Measurements from ENCODE around the gene SPACA7.

Gene SPACA7, protein sequence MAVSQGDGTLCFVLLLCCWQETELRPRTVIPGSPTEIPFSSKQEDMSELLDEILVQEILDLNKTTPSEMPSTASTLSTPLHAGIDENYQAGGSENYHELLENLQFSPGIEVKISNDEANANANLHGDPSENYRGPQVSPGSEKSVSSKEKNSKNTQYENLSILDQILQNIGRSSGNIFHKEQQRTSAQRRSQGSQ

DNA sequence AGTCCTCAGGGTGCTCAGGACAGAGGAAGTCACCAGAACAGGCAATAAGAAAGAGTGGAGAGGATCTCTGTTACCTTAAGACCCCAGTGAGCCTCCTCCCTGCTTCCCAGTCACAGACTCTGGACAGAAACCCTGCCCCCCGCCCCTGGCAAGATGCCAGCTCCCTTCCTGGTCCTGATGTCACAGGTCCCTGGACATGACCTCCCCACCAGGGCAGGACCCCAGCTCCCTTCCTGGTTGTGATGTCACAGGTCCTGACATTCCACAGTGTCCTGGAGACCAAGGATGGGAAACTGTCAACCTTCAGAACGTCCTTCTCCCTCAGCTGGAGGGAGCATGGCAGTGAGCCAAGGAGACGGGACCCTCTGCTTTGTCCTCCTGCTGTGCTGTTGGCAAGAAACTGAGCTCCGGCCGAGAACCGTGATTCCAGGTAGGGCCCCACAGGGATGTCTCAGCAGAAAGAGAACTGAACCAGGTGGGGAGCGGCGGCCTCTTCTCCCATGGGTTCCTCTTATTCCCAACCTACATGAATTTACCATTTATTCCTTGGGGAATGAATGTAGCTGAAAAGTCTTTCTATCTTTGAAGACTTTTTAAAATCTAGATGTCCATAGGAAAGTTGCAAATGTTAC, at the start of gene SPACA7:
Gene SPACA7 (plus strand): TSS at position 306 of the 632 bp plus-strand sequence. CDS start 31 bp downstream, at position 337.
- no peak for DNase-seq

GRCh38 chr13:112326821-112327370, 49.3 kb upstream of the SPACA7 start:
- DNase-seq: no peak

DNA sequence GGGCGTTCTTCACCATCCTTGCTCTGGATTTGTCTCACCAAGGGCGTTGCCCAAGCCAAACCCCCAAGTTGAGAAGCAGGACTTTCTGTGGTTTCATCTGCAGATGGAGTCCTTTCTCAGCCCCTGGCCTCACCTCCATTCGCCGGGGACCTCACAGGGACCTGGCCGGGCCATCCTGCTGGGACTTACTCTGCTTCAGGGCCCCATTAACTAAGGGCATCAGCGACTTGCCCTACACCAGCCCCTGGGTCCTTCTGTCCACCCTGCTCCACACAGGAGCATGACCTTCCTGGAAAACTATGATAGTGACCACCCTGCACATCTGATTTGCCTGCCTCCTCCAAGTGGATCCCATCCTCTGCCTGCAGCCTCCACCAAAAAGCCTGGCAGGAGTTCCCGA, 47.2 kb upstream of the SPACA7 start:
- no peak for DNase-seq

- no peak for DNase-seq
These were observed 46.8 kb upstream of the SPACA7 start for GRCh38 chr13:112329376-112329775.

DNA sequence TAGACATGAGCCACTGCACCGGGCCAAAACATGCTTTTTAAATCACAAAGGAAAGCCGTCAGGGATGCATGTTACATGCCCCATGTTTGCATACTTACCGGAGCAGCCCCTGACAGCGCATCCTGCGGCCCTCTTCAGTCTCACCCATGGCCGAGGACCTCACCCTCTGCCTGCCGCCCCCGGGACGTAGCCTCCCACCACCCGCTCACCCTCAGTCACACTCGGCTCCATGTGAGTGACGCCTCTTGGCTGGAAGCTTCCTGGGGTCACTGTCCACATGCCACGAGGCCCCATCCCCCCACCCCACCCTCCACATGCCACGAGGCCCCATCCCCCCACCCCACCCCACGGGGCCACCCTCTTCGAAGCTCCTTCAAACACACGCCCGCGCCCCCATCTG, 46.1 kb upstream of the SPACA7 start:
- DNase-seq: no peak

DNA sequence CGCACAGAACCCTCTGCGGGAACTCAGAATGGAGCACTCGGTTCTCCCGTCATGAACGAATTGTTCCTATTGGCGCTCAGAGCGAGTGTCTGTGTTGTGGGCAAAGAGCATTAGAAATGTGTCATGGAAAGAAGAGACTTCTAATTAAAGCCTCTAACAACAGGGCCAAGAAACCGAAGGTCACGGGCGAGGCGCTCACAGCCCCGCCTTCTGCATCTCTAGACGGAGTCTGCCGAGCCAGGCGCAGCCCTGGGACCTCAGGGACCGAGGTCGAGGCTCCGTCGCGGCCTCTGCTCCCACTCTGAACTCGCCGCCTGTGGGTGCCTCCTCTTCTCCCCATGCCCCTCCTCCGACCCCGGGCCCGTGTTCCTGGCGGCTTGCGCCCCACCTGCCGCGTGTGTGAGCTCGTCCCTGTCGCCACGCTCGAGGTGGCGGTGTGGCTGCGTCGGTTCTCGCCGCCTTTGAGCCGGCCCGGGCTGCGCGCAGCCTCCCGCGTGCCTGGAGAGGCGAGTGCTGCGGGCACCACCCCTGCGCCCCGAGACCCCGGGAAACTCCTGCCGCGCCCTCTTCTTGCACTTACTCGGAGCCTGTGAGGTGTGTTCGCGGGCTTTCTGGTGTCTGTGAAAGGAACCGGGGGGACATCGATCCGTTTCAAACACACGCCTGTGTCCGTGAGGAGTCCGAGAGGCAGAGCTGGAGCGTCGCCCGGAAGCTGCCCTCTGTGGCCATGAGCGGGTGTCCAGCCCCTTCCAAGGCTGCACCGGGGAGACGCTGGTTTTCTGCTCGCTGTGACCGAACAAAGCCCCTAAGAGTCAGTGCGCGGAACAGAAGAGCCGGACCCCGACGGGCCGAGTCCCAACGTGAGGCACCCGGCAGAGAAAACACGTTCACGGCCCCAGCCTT, 45.4 kb upstream of the SPACA7 start:
- DNase-seq: no peak

DNA sequence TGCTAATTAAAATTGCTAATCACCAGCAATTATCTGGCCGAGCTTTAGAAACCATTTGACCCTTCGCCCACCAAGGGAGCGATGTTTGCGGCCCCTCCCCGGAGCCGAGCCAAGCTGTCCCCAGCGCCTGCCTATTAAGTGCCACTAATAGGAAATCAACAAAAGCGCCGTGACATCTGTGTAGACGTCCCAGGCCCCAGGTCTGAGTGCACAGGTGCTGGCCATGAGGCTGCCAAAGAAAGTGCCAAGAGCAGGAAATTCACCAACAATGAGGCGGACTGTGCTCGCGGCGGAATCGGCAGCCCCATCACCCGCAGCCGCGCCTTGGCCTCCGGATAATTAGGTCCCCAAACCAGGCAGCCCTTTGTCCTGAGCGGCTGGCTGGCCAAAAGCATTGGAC, 44.5 kb upstream of the SPACA7 start:
- no peak for DNase-seq

DNA sequence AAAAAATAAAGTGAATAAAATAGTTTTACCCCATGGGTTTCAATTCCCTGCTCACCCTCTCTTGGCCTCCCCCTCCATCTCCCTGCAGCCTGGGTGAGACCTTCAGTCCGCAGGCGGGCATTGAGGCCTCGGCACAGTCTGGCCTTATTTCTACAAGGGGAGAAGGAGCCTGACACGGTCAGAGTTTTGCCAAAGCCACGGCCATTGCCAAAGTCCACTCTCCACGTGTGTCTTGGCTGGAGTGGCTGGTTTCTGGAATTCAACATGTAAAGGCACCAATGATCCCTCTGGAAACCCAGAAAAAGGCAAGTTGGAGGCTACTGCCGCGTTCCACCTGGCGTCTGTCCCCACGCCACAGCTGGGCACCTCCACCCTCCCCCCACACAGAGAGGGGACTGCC, 43.4 kb upstream of the SPACA7 start:
- DNase-seq: no peak

DNA sequence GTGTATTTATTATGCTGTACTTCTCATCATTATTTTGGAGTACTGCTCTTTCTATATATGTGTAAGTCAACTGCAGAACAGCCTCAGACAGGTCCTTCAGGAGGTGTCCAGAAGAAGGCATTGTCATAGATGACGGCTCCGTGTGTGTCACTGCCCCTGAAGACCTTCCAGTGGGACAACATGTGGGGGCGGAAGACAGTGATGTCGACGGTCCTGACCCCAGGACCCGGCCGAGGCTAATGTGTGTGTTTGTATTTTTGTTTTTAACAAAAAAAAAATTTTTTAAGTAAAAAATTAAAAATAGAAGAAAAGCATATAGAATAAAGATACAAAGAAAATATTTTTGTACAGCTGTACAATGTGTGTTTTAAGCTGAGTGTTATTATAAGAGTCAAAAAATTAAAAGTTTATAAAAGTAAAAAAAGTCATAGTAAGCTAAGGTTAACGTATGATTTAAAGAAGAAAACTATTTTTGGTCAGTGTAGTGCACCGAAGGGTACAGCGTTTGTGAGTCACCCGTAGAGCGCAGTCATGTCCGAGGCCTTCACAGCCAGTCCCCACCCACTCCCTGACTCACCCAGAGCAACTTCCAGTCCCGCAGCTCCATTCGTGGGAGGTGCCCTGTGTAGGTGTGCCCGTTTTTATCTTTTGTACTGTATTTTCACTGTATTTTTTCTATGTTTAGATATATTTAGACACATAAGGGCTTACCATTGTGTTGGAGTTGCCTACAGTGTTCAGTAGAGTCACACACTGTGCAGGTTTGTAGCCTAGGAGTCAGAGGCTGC, 42.2 kb upstream of the SPACA7 start:
- DNase-seq: no peak

- DNase-seq: no peak
These were observed 41.0 kb upstream of the SPACA7 start for GRCh38 chr13:112335135-112335534.

- DNase-seq: no peak
These were observed 34.7 kb upstream of the SPACA7 start for GRCh38 chr13:112341446-112341845.

DNA sequence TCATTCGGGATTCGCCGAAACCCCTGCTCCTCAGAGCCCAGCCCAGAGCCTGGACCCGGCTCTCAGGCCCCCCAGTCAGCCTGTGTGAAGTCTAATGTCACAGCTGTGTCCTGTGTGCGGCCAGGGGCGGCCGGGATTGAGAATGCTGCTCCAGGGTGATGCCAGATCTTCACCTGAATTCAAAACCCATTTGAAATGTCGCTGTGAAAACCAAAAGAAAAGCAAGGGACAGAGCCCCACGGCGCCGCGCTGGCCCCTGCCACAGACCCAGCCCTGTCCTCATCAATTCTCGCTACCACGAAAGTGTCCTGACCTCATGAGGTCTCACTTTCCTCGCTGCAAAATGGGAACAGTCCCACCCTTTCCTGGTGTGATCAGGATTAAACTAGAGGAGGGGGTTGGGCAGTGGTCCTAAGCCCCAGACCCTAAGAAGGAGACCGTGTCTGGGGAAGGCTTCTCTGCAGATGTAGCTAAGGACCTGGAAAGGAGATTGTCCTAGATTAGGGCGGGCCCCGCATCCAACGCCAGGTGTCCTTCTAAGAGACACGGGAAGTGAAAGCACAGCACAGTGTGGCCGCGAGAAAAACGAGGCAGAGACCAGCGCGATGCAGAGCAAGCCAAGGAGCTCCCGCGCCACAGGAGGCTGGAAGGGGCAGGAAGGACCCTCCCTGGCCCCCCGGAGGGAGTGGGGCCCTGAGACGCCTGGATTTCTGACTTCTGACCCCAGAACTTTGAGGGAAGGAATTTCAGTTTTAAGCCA, 34.0 kb upstream of the SPACA7 start:
- DNase-seq: no peak

GRCh38 chr13:112342841-112343361, 33.3 kb upstream of the SPACA7 start:
- DNase-seq: no peak

GRCh38 chr13:112343591-112343990, 32.6 kb upstream of the SPACA7 start:
- no peak for DNase-seq

DNA sequence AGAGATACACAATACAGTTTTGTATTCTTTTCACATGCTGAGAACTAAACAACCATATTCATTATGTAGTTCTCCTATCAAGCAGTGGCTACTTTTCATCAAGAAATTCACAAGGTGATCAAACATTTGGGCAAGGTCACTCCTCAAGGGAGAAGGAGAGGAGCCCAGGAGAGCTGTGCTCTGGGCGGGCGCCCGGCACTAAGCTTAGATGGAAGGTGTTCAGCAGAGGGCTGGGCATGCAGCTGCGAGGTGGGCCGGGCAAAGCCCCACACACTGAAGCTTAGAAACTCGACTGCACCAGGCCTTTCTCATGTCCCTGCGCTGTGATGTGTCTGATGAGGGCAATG, 30.4 kb upstream of the SPACA7 start:
- DNase-seq: no peak

- no peak for DNase-seq
These were observed 29.8 kb upstream of the SPACA7 start for GRCh38 chr13:112346173-112346898.

GRCh38 chr13:112346899-112347229, 29.3 kb upstream of the SPACA7 start:
- no peak for DNase-seq

DNA sequence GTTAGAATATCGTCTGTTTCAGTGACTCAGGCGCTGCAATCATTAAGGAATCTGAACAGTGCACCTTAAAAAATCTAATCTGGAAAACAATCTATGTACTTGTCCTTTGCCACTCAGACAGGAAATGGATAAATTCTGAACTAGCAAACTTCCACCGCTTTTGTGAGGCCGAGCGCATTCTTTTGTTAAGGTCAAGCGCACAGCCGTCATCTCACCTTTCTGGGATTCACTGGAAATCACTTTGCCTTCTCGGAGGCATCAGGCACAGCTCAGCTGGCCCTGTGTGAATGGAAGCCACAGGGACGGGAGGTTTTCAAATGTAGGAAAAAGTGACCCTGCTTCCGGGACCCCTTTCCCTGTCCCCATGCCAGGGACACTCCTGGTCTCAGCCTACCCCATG, 28.2 kb upstream of the SPACA7 start:
- DNase-seq: no peak

GRCh38 chr13:112348642-112349345, 27.4 kb upstream of the SPACA7 start:
- DNase-seq: no peak

DNA sequence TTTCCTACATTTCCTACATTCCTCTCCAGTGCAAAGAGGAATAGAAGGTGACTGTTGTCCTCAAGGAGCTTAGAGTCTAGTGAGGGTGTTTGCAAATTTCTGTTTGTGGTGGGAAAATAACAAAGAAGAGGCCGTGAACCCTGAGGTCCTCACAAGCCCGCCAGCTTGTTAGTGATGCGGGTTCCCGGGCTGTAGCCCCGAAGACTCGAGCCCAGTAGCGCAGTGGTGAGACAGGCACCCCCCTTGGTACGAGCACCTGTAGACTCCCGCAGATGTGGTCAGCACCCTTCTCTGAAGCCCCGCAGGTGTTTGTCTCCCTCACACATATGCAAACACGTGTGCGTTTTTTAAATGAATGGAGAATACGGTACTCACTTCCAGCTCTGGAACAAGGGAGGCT, 26.5 kb upstream of the SPACA7 start:
- no peak for DNase-seq

DNA sequence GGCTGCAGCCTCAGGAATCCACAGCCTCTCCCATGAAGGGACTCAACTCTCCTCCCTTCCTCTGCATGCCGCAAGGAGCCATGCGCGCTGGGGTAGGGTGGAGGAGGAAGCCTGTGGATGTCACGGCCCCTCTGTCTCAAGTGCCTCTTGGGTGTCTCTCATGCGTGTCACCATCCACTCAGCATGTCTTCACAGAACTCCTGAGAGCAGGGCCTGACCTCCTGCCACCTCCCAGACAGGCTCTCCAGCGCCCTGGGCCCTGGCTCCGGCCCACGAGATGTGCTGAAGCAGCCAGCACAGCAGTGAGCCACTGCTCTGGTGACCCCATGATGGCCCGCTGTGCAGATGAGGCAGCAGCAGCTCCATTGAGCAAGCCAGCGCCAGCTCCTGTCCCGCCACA, 25.9 kb upstream of the SPACA7 start:
- no peak for DNase-seq

Data from KG1 (cell line).